HAP-1 (cell line): ENCODE measurements around the gene TNFRSF4.
"Not testable (repeated sequence)": the region's sequence is repeated elsewhere in the genome, so short reads cannot be mapped to it uniquely, and the experiment has no call there.

Experiments
- DNase-seq, 2 experiments: peaks; one replicate each; pipeline ENCODE4 v3.0.0-alpha.2; 2016 to 2020; ENCODE audit warnings: low spot score in 2 of 2
- H3K27me3 ChIP-seq: fragments of 250-450 bp; sonication (Bioruptor Pico); 2 replicates; pipeline ENCODE4 v1.5.1; 2020; ENCODE audit warnings: low read depth, mild to moderate bottlenecking, moderate library complexity
- H3K36me3 ChIP-seq: fragments of 250-450 bp; sonication (Bioruptor Pico); replicated peaks from 2 replicates; pipeline ENCODE4 v1.5.1; 2020; ENCODE audit warnings: mild to moderate bottlenecking
- H3K4me1 ChIP-seq: fragments of 250-450 bp; sonication (Bioruptor Pico); 2 replicates; pipeline ENCODE4 v1.5.1; 2020; ENCODE audit warnings: mild to moderate bottlenecking
- H3K4me3 ChIP-seq: fragments of 250-450 bp; sonication (Bioruptor Pico); 2 replicates; pipeline ENCODE4 v1.5.1; 2020; ENCODE audit warnings: mild to moderate bottlenecking, moderate library complexity
- H3K9me3 ChIP-seq: fragments of 250-450 bp; sonication (Bioruptor Pico); 2 replicates; pipeline ENCODE4 v1.5.1; 2020; ENCODE audit warnings: mild to moderate bottlenecking, moderate library complexity
- in situ Hi-C: fragments of 300-500 bp; cut with MboI; formaldehyde crosslinking; loops from 3 replicates; pipeline ENCODE4 v1.14.3; 2020; ENCODE audit warnings: low sequenced_read_pairs, inconsistent platforms, mixed read lengths

The TNFRSF4 gene

GRCh38 chr1:1250786-1251284 lies 36.9 kb upstream of the TNFRSF4 start:
- Histone ChIP-seq H3K4me1 (no peaks in the 10 kb centered on the region), H3K9me3 (no peaks in the 10 kb centered on the region), H3K36me3 (peaks cover 33% of the 10 kb centered on the region), H3K27me3 (no peaks in the 10 kb centered on the region), H3K4me3 (no peak overlapping the region)
- DNase-seq = no peak
- in situ Hi-C loops = no loop called here

- H3K4me3 ChIP-seq, H3K36me3 ChIP-seq, H3K9me3 ChIP-seq, H3K27me3 ChIP-seq, H3K4me1 ChIP-seq, DNase-seq: not testable (repeated sequence)
- in situ Hi-C loops = loop anchor here (10.0 kb wide), 1 partner anchor 57 kb away; the partner anchor contains the start of genes ACAP3 and PUSL1
Observed at GRCh38 chr1:1248009-1248913, 34.3 kb upstream of the TNFRSF4 start.

DNA sequence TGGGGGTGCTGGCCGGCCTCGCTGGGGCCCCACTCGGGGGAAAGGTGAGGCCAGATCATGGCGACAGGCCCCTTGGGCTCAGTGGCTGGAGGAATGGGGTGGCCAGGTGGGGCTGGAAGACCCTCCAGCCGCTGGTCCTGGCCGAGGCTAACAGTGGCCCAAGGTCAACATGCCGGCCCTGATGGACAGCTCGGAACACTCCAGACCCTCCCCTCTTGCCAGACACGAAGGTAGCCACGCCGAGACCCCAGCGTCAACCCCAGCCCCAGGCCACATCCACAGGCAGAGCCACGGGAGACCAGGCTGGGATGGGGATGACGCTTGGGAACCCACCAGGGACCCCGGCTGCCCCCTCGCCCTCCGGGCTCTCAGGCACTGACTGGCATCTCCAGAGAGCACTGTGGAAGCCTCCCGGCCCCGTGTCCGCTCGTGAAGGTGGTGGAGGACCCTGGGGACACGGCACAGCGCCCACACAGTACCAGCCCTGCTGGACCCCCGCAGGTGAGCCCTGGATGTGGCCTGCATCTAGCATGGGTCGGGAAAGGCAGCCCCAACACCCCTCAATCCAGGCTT lies 33.5 kb upstream of the TNFRSF4 start:
- no peak for DNase-seq
- Histone ChIP-seq H3K9me3 (no peaks in the 10 kb centered on the region), H3K4me3 (no peak overlapping the region), H3K4me1 (no peaks in the 10 kb centered on the region), H3K27me3 (no peaks in the 10 kb centered on the region), H3K36me3 (no peaks in the 10 kb centered on the region; the same call in 1 of the 2 replicates)
- in situ Hi-C loops = loop anchor here (10.0 kb wide), 1 partner anchor 57 kb away; the partner anchor contains the start of genes ACAP3 and PUSL1

- H3K27me3 ChIP-seq = no peaks in the 10 kb centered on the region
- no peak within 1 kb of the TSS for H3K4me3 ChIP-seq
Observed at GRCh38 chr1:1246577-1247340, 32.8 kb upstream of the TNFRSF4 start, which contains the start of gene C1QTNF12. TSS of gene C1QTNF12 (minus strand) at chr1:1246722. CDS start at chr1:1246690, 32 bp downstream.

DNA sequence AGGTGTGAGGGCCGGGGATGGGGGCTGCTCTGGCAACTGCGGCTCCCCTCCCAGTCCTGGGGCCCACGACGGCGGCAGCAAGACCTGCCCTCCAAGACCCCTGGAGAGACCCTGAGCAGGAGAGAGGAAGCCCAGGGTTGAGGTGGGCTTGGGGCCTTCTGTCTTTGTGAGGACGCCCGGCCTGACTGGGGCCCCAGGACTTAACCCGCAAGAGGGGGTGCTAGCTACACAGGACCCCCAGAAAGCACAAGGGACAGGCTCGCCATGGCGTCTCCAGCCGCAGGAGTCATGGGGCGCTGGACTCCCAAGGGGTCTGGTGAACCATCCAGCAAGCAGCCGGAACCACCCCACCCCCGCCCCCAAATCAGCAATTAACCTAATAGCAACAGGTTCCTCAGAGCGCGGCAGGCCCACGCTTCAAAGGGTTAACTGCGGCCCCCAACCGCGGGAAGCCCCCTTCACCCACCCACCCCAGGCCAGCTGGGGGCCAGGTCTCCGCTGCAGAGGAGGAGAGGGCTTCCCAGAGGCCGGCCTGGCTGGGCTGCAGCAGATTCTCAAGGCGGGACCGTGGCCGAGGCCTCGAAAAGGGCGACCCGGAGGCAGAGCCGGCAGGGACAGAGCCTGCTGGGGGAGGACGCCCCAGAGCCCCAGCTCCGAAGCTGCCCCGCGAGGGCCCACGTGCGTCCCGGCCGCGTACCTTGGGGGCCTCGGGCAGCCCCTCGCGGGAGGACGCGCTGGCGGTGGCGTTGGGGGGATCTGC lies 32.0 kb upstream of the TNFRSF4 start:
- Histone ChIP-seq H3K27me3 (no peaks in the 10 kb centered on the region), H3K9me3 (no peaks in the 10 kb centered on the region), H3K36me3 (no peaks in the 10 kb centered on the region), H3K4me1 (no peaks in the 10 kb centered on the region), H3K4me3 (no peak overlapping the region)
- DNase-seq = no peak
- in situ Hi-C loops = loop anchor here (10.0 kb wide), 1 partner anchor 59 kb away; the partner anchor contains the start of genes ACAP3 and PUSL1

More at GRCh38 chr1:1246577-1247340, 32.8 kb upstream of the TNFRSF4 start, which contains the start of gene C1QTNF12:
- in situ Hi-C loops = loop anchor here (10.0 kb wide), 1 partner anchor 58 kb away; the partner anchor contains the start of genes ACAP3 and PUSL1
- Histone ChIP-seq H3K36me3 (no peaks in the 10 kb centered on the region), H3K4me1 (no peaks in the 10 kb centered on the region), H3K9me3 (no peaks in the 10 kb centered on the region)
- no peak for DNase-seq

GRCh38 chr1:1245178-1245816 lies 31.3 kb upstream of the TNFRSF4 start:
- Histone ChIP-seq H3K4me1 (no peaks in the 10 kb centered on the region), H3K9me3 (no peaks in the 10 kb centered on the region), H3K36me3 (no peaks in the 10 kb centered on the region), H3K4me3 (no peak overlapping the region), H3K27me3 (no peaks in the 10 kb centered on the region)
- in situ Hi-C loops = loop anchor here (10.0 kb wide), 1 partner anchor 60 kb away; the partner anchor contains the start of genes ACAP3 and PUSL1
- no peak for DNase-seq

DNA sequence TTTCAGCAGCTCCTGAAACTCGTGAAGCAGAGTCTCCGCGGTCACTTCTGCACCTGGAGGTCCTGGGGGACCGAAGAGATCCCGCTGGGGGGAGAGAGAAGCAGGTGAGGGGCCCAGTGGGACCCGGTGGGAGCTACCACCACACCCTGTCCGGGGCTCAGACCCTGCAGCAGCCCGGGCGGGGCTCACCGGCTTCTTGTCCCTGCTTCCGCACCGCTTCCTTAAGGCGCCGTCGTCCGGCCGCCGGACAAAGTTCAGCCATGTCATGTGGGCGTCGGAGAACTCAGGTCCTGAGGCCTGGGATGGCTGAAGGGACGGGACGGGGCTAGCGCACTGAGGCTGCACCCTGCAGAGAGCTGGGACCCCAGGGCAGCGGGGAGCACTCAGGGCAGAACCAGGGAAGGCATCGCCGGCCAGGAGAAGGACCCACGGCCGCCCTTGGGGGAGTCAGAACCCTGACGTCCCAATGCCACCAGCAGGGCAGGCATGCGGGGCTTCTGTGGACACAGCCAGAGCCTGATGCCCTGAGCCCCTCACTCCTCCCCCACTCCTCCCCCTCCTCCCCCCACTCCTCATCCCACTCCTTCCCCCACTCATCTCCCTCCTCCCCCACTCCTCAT lies 30.3 kb upstream of the TNFRSF4 start:
- Histone ChIP-seq H3K27me3 (no peaks in the 10 kb centered on the region), H3K9me3 (no peaks in the 10 kb centered on the region), H3K4me3 (no peak overlapping the region), H3K36me3 (no peaks in the 10 kb centered on the region), H3K4me1 (no peaks in the 10 kb centered on the region)
- no peak for DNase-seq
- in situ Hi-C loops = loop anchor here (10.0 kb wide), 1 partner anchor 60 kb away; the partner anchor contains the start of genes ACAP3 and PUSL1

DNA sequence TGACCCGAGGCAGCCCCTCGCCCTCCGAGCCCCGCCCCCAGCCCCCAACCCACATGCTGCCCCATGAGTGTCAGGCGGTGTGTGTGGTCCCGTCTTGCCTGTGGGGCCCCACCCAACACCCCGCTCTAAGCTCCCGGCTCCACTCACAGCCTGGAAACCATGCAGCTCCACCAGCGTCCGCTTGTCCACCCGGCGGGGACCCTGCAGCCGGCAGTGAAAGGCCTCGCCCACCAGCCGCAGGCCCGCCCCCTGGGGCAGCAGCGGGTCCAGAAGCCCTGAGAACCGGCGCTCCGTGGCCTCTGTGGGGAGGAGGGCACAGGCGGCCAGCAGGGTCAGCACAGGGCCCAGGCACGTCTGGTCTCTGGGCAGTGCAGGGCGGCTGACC lies 29.8 kb upstream of the TNFRSF4 start:
- no peaks in the 10 kb centered on the region for H3K36me3 ChIP-seq
- no peak for DNase-seq
- no peaks in the 10 kb centered on the region for H3K9me3 ChIP-seq
- no peaks in the 10 kb centered on the region for H3K4me1 ChIP-seq
- in situ Hi-C loops = loop anchor here (10.0 kb wide), 1 partner anchor 61 kb away; the partner anchor contains the start of genes ACAP3 and PUSL1
- H3K4me3 ChIP-seq = no peak overlapping the region
- H3K27me3 ChIP-seq = no peaks in the 10 kb centered on the region

DNA sequence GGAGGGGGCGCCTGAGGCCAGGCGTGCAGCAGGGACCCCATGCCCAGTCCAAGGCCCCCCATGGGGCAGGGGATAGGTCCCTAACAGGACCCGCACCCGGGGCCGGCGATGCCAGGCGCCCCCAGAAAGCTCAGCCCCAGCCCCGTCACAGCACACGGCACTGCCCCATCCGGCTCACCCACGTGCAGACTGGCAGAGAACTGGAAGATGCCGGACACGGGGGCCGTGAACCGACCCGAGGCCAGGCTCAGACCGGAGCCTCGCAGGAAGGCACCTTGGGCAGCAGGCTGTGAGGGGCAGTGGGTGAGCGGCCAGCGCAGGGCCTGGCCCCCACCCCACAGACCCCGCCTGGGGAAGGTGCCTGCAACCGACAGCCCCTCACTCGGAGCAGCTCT lies 29.3 kb upstream of the TNFRSF4 start:
- in situ Hi-C loops = loop anchor here (10.0 kb wide), 1 partner anchor 62 kb away; the partner anchor contains the start of genes ACAP3 and PUSL1
- Histone ChIP-seq H3K9me3 (no peaks in the 10 kb centered on the region), H3K27me3 (no peaks in the 10 kb centered on the region), H3K4me3 (no peak overlapping the region), H3K36me3 (no peaks in the 10 kb centered on the region), H3K4me1 (no peaks in the 10 kb centered on the region)
- DNase-seq = no peak

- Histone ChIP-seq H3K4me1 (no peaks in the 10 kb centered on the region), H3K36me3 (no peaks in the 10 kb centered on the region), H3K27me3 (no peaks in the 10 kb centered on the region), H3K9me3 (no peaks in the 10 kb centered on the region), H3K4me3 (no peak overlapping the region)
- in situ Hi-C loops = loop anchor here (10.0 kb wide), 1 partner anchor 62 kb away; the partner anchor contains the start of genes ACAP3 and PUSL1
- DNase-seq = no peak
Observed at GRCh38 chr1:1242461-1243265, 28.7 kb upstream of the TNFRSF4 start.

DNA sequence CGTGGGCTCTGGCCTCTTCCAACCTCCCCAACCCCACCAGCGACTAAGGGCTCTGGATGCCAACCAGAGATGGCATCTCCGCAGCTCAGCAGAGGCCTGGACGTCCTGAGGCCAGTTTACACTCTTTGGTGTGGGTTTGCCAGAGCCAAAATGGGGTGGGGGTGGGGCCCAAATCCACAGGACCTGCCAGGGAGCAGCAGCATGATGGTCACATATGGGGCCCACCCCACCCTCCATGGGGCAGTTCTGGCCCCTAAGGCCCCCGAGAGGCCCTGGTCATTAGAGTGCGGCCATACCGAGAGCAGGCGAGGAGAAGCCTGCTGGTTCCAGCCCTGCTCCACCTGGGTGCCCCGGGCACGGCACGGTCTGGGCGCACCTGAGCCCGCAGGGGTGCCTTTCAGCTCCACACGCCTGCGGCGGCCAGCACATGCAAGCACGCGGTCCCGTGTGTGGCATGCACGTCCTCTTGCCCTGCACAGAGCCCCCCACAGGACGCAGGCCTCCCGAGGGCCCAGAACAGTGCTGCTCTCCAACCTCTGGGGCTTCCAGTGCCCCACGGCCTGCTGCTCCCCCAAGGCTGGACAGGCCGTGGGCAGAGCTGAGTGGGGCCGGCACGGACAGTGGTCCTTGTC lies 27.8 kb upstream of the TNFRSF4 start:
- H3K4me3 ChIP-seq = no peak overlapping the region
- in situ Hi-C loops = loop anchor here (10.0 kb wide), 1 partner anchor 63 kb away; the partner anchor contains the start of genes ACAP3 and PUSL1
- no peaks in the 10 kb centered on the region for H3K9me3 ChIP-seq
- H3K36me3 ChIP-seq = no peaks in the 10 kb centered on the region
- H3K27me3 ChIP-seq = no peaks in the 10 kb centered on the region
- no peaks in the 10 kb centered on the region for H3K4me1 ChIP-seq
- DNase-seq = no peak
